Upper lobe of right lung (tissue), 1 donor: ENCODE data around the gene TIGD2. TPM values are rescaled to one million over a fixed set of nuclear protein-coding genes. Genes with fewer than 3 reads are reported as not detected.

Source experiments
- ATAC-seq: fragments of 200-7000 bp; cut with Tn5 transposase; one replicate; pipeline ENCODE4 v1.9.1; 2020; ENCODE audit warnings: mild to moderate bottlenecking, moderate library complexity
- DNase-seq: peaks from one replicate; pipeline ENCODE4 v3.0.0-alpha.2; 2020
- H3K27ac ChIP-seq: fragments of 200-600 bp; one replicate; pipeline ENCODE4 v1.8.0; 2022
- H3K27me3 ChIP-seq: fragments of 200-600 bp; one replicate; pipeline ENCODE4 v1.8.0; 2022; ENCODE audit warnings: mild to moderate bottlenecking
- H3K36me3 ChIP-seq: fragments of 200-600 bp; one replicate; pipeline ENCODE4 v1.8.0; 2022
- H3K4me1 ChIP-seq: fragments of 200-600 bp; one replicate; pipeline ENCODE4 v1.8.0; 2022
- H3K4me3 ChIP-seq: fragments of 200-600 bp; one replicate; pipeline ENCODE4 v1.8.0; 2022; ENCODE audit warnings: mild to moderate bottlenecking
- H3K9me3 ChIP-seq: fragments of 200-600 bp; one replicate; pipeline ENCODE4 v1.8.0; 2022
- intact Hi-C: fragments of 100-400 bp; cut with DNase I; formaldehyde crosslinking; loops from one replicate; pipeline ENCODE4 v1.11.0; 2022
- total RNA-seq: library from RNA; stranded (reverse); fragmentation: NEBNext Ultra II Directional; extraction: Animal tissue kit (Norgen Biotek cat#: 25700); gene quantifications from one replicate; pipeline ENCODE4 v1.2.1, GENCODE V29; 2021
- TF ChIP-seq, protein P1 (sequence below): fragments of 200-600 bp; IDR thresholded peaks from one replicate; pipeline ENCODE4 v1.8.0; 2022; ENCODE audit warnings: antibody characterized with exemption
- donor health status: DM: no; HTN: yes; CAD: no; lungs with severe emphysema.

Gene TIGD2
- total RNA-seq, 1 donor from 2014 or later, result 5.1 TPM

DNA sequence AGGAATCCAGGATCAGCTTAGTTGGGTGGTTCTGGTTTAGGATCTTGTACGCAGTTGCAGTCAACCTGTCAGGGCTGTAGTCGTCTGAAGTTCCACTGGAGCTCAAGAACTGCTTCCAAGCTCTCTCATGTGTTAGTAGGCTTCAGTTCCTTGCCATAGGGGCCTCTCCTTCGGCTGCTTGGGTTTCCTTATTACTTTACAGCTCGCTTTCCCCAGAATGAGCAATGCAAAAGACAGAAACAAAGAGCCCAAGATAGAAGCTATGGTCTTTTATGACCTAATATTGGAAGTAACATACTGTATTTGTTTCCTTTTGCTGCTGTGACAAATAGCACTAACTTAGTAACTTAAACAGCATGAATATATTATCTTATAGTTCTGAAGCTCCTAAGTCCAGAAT, 51.7 kb downstream of the TIGD2 start:
- intact Hi-C loops, result no loop called here
- ATAC-seq (no peak), DNase-seq (no peak)
- Histone ChIP-seq H3K36me3 (no peaks in the 10 kb centered on the region), H3K4me1 (peaks cover 4% of the 10 kb centered on the region), H3K27me3 (no peaks in the 10 kb centered on the region), H3K4me3 (no peak overlapping the region), H3K27ac (no peak overlapping the region), H3K9me3 (no peaks in the 10 kb centered on the region)
- TF ChIP-seq, protein P1, sequence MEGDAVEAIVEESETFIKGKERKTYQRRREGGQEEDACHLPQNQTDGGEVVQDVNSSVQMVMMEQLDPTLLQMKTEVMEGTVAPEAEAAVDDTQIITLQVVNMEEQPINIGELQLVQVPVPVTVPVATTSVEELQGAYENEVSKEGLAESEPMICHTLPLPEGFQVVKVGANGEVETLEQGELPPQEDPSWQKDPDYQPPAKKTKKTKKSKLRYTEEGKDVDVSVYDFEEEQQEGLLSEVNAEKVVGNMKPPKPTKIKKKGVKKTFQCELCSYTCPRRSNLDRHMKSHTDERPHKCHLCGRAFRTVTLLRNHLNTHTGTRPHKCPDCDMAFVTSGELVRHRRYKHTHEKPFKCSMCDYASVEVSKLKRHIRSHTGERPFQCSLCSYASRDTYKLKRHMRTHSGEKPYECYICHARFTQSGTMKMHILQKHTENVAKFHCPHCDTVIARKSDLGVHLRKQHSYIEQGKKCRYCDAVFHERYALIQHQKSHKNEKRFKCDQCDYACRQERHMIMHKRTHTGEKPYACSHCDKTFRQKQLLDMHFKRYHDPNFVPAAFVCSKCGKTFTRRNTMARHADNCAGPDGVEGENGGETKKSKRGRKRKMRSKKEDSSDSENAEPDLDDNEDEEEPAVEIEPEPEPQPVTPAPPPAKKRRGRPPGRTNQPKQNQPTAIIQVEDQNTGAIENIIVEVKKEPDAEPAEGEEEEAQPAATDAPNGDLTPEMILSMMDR, result no peak

DNA sequence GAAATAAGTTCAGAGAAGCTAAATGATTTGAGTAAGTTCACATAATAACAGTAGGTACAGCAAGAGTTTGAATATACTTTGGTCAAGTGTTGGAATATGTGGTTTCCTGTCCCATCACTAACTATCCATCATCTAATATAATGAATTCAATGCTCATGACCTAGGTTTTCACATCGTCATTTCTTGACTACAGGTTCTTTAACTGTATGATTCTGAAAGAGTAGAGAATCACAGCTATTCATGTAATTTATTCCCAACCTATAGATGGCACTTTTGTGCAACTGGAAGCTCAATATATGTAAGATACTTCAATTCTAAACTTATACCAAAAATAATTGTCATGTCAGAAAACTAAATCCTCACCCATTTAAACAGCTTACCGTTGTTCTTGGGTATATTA, 53.1 kb downstream of the TIGD2 start:
- Histone ChIP-seq H3K27me3 (no peaks in the 10 kb centered on the region), H3K27ac (no peak overlapping the region), H3K9me3 (no peaks in the 10 kb centered on the region), H3K36me3 (no peaks in the 10 kb centered on the region), H3K4me3 (no peak overlapping the region), H3K4me1 (no peaks in the 10 kb centered on the region)
- no peak for ATAC-seq
- intact Hi-C loops, result no loop called here
- TF ChIP-seq, protein P1, result no peak
- DNase-seq, result no peak

Other genes starting within 250 kb of the TIGD2 start
- gene FAM13A, start 54.3 kb upstream of the TIGD2 start, total RNA-seq, result 33.4 TPM
- gene GPRIN3, start 196.3 kb downstream of the TIGD2 start, total RNA-seq, result 25.2 TPM